ENCODE results near the gene SIGLEC10. TPM values are rescaled to one million over a fixed set of nuclear protein-coding genes. Genes with fewer than 3 reads are reported as not detected.

Gene SIGLEC10
- total and polyA plus RNA-seq, 9 donors: 0.30 to 9.4 (median 2.3) TPM

DNA sequence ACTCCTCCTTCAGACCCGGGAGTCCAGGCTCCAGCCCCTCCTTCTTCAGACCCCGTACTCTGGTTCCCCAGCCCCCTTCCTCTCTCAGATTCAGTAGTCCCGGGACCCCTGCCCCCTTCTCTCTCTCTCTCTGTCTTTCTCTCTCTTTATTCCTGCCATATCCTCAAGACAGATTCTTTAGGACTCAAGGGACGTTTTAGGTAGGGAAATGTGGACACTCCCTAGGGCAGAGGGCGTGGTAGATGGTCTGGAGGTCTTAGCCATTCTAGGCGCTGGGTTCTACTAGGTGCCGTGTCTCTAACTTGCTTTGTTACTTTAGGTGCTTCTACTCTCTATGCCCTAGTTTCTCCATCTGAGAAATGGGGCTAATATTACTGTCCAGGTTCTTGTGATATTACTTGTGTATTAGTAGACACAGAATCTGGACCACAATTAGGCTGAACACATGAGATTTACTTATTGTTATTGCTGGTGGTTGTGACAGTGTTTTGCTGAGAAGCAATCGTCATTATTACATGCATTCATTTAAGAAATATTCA lies 26.3 kb downstream of the SIGLEC10 start:
- WGBS, 3 donors: 55 to 69% (median 61%) methylated on average over 8 of the region's 8 CpGs
- Histone ChIP-seq H3K9me3 (no peaks in the 10 kb centered on the region), H3K4me3 (no peak overlapping the region), H3K27ac (no peak overlapping the region), H3K4me1 (ENCODE audit: insufficient read depth) (no peaks in the 10 kb centered on the region), H3K27me3 (no peaks in the 10 kb centered on the region), H3K36me3 (no peaks in the 10 kb centered on the region)
- DNase-seq: no peak
- TF ChIP-seq POLR2A (IDR thresholded peaks at IDR 0.05): no peak
- TF ChIP-seq EP300 (IDR thresholded peaks at IDR 0.05): no peak
- TF ChIP-seq, protein P1, sequence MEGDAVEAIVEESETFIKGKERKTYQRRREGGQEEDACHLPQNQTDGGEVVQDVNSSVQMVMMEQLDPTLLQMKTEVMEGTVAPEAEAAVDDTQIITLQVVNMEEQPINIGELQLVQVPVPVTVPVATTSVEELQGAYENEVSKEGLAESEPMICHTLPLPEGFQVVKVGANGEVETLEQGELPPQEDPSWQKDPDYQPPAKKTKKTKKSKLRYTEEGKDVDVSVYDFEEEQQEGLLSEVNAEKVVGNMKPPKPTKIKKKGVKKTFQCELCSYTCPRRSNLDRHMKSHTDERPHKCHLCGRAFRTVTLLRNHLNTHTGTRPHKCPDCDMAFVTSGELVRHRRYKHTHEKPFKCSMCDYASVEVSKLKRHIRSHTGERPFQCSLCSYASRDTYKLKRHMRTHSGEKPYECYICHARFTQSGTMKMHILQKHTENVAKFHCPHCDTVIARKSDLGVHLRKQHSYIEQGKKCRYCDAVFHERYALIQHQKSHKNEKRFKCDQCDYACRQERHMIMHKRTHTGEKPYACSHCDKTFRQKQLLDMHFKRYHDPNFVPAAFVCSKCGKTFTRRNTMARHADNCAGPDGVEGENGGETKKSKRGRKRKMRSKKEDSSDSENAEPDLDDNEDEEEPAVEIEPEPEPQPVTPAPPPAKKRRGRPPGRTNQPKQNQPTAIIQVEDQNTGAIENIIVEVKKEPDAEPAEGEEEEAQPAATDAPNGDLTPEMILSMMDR (IDR thresholded peaks at IDR 0.05): no peak
- intact Hi-C loops (cut with DNase I): loop anchor here in 1 of 4 donors (10.0 kb wide), 1 partner anchor 46 kb away; the partner anchor contains the start of gene VSIG10L

DNA sequence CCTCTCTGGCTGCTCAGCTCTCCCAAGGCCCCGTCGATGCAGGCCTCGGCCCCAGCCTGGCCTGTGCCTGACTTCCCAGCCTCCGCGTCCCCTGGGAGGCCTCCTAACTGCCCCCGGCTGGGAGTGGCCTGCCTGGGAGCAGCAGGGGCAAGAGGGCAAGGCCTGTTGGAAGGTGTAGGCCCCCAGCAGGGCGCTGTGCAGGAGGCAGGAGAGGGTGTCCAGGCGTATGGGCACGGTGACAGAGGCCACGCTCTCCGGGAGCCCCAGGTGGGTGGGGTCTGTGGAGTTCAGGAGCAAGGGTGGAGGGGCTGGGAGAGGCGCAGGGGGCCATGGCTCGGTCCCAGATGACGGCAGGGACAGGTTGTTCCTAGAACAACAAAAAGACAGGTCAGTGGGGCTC lies 28.3 kb downstream of the SIGLEC10 start:
- DNase-seq: no peak
- Histone ChIP-seq H3K36me3 (no peaks in the 10 kb centered on the region), H3K4me1 (ENCODE audit: insufficient read depth) (no peaks in the 10 kb centered on the region), H3K9me3 (no peaks in the 10 kb centered on the region), H3K27ac (no peak overlapping the region), H3K27me3 (no peaks in the 10 kb centered on the region), H3K4me3 (no peak overlapping the region)
- intact Hi-C loops (cut with DNase I): no loop called here
- WGBS, 3 donors: 74 to 79% (median 79%) methylated on average over 11 to 14 of the region's 14 CpGs
- no peak for TF ChIP-seq EP300 (IDR thresholded peaks at IDR 0.05)
- no peak for TF ChIP-seq POLR2A (IDR thresholded peaks at IDR 0.05)
- TF ChIP-seq, protein P1 (IDR thresholded peaks at IDR 0.05): no peak

GRCh38 chr19:51387924-51388389 lies 29.5 kb downstream of the SIGLEC10 start, which contains the start of gene LIM2:
LIM2 (minus strand) TSS chr19:51387974; CDS start chr19:51387443, 531 bp downstream.
- Histone ChIP-seq H3K27ac (no peak within 1 kb of the TSS), H3K9me3 (no peaks in the 10 kb centered on the region), H3K27me3 (no peaks in the 10 kb centered on the region), H3K4me1 (ENCODE audit: insufficient read depth) (no peaks in the 10 kb centered on the region), H3K36me3 (no peaks in the 10 kb centered on the region), H3K4me3 (no peak within 1 kb of the TSS)
- no peak for DNase-seq
- WGBS, 3 donors: 77 to 81% (median 79%) methylated on average over 15 of the region's 15 CpGs
- intact Hi-C loops (cut with DNase I): no loop called here
- TF ChIP-seq EP300 (IDR thresholded peaks at IDR 0.05): no peak
- TF ChIP-seq POLR2A (IDR thresholded peaks at IDR 0.05): no peak
- TF ChIP-seq, protein P1 (IDR thresholded peaks at IDR 0.05): no peak

DNA sequence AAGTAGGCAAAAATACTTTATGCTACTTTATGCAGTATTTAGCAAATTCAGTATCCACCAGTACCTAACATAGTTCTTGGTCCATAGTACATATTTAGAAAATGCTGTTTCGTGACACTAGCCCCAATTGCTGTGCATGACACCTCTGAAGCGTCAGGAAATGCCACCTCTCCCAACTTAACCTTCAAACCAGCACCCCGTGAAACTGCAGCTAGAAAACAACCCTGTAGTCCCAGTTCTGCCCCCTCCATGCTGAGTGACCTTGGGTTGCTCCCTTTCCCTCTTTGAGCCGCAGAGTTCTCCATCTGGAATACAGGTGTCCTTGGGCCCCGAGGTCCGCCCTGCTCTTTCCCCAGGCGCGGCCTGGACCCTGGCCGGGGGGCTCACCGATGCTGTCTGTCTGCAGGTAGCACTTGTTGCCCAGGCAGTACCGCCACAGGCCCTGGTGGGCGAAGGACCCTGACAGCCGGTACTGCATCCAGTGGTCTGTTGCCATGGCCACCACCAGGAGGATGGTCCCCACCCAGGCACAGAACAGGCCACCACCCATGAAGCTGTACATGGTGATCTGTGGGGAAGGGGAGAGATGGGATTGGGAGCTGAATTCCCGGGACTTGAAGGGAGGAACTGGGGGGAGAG lies 30.4 kb downstream of the SIGLEC10 start:
- no peak for TF ChIP-seq EP300 (IDR thresholded peaks at IDR 0.05)
- TF ChIP-seq, protein P1 (IDR thresholded peaks at IDR 0.05): no peak
- no peak for TF ChIP-seq POLR2A (IDR thresholded peaks at IDR 0.05)
- H3K9me3 ChIP-seq: no peaks in the 10 kb centered on the region
- intact Hi-C loops (cut with DNase I): no loop called here
- DNase-seq: no peak
- 74 to 80% (median 78%) methylated on average over 14 of the region's 14 CpGs for WGBS, 3 donors
- no peaks in the 10 kb centered on the region for H3K36me3 ChIP-seq
- no peak overlapping the region for H3K4me3 ChIP-seq
- no peaks in the 10 kb centered on the region for H3K27me3 ChIP-seq
- H3K27ac ChIP-seq: no peak overlapping the region
- H3K4me1 ChIP-seq (ENCODE audit: insufficient read depth): no peaks in the 10 kb centered on the region
